Osteocyte (in vitro differentiated cells): ENCODE results near the gene DEPP1. TPM values are rescaled to one million over a fixed set of nuclear protein-coding genes. Genes with fewer than 3 reads are reported as not detected.
"Not testable (repeated sequence)": the region's sequence is repeated elsewhere in the genome, so short reads cannot be mapped to it uniquely, and the experiment has no call there.

Experiments used
- DNase-seq: peaks from one replicate; pipeline ENCODE4 v3.0.0; 2021; ENCODE audit warnings: mixed read lengths; ENCODE audit not compliant: unreplicated experiment; ENCODE audit errors: extremely low spot score
- H3K27ac Mint-ChIP-seq: one replicate; pipeline ENCODE4 v1.8.0; 2021; ENCODE audit warnings: mild to moderate bottlenecking, mixed read lengths; ENCODE audit not compliant: unreplicated experiment
- H3K27me3 Mint-ChIP-seq: one replicate; pipeline ENCODE4 v1.8.0; 2021; ENCODE audit warnings: mixed read lengths; ENCODE audit not compliant: unreplicated experiment
- H3K36me3 Mint-ChIP-seq: one replicate; pipeline ENCODE4 v1.8.0; 2021; ENCODE audit warnings: mixed read lengths; ENCODE audit not compliant: unreplicated experiment
- H3K4me1 Mint-ChIP-seq: one replicate; pipeline ENCODE4 v1.8.0; 2021; ENCODE audit warnings: mixed read lengths; ENCODE audit not compliant: unreplicated experiment
- H3K4me3 Mint-ChIP-seq: one replicate; pipeline ENCODE4 v1.8.0; 2021; ENCODE audit warnings: mild to moderate bottlenecking, moderate library complexity, mixed read lengths; ENCODE audit not compliant: unreplicated experiment
- H3K9me3 Mint-ChIP-seq: one replicate; pipeline ENCODE4 v1.8.0; 2021; ENCODE audit warnings: mixed read lengths; ENCODE audit not compliant: unreplicated experiment
- CTCF ChIP-seq: fragments of 200-600 bp; sonication (generic); IDR thresholded peaks from 2 replicates; pipeline ENCODE4 v1.5.0; 2021; ENCODE audit warnings: antibody characterized with exemption, mild to moderate bottlenecking, moderate library complexity
- long read RNA-seq: library from polyadenylated mRNA; unstranded; transcript quantifications from one replicate; pipeline ENCODE4 v2.0.0, GENCODE V29; 2021
- total RNA-seq: library from RNA; stranded (reverse); gene quantifications from 2 replicates; pipeline ENCODE4 v1.2.1, GENCODE V29; 2021

Gene DEPP1, protein sequence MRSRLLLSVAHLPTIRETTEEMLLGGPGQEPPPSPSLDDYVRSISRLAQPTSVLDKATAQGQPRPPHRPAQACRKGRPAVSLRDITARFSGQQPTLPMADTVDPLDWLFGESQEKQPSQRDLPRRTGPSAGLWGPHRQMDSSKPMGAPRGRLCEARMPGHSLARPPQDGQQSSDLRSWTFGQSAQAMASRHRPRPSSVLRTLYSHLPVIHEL
- 10.3 and 10.4 TPM in 2 replicates for total RNA-seq
- long read RNA-seq, transcript DEPP1-201 (2 exons, 2,120 nt) = major isoform, 5 of 6 reads
- long read RNA-seq, partial matches to known transcripts = 0 of 6 reads
- long read RNA-seq, other reads (novel, unspliced or antisense) = 1 of 6 reads

DNA sequence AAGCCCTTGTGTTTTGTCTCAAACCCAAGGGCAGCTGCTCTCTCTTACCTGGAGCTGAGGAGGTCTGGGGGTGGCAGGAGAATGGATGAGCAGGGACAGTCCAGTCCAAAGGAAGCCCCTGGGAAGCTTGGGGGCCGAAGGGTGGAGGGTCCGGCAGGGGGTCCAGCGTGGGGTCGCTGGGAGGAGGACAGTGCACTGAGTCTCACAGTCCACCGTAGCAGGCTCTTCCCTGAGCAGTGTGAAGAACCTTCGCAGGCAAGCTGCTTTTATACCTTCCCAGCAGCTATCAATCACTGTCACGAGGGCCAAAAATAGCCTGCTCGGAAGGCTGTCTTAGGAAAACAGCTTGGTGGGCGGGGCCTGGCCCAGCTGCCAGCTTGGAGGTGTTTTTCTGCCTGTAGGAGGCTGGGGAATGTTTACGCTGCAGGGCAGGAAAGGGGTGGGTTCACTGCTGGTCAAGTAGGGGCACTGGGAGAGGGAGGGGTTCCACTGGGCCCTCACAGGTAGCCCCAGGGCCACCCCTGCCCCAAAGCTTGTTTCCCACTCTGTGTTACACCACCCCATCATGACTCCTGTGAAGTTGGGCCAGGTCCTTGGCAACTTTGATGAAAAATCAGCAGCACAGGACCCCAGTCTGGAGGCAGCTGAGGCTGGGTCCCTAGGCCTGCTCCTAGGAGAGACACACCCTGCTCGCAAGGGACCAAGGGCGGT, at the start of gene DEPP1:
Gene DEPP1, minus strand, starts transcription at position 240 of the 711 bp plus-strand sequence. CDS start 779 bp downstream, outside the sequence.
- peaks cover 3% of the 10 kb centered on the region for H3K36me3 Mint-ChIP-seq
- H3K4me1 Mint-ChIP-seq = peaks cover 77% of the 10 kb centered on the region
- peak within 1 kb of the TSS; percentile 78 for H3K4me3 Mint-ChIP-seq
- H3K27ac Mint-ChIP-seq = peak within 1 kb of the TSS; percentile 88
- H3K27me3 Mint-ChIP-seq = no peaks in the 10 kb centered on the region
- TF ChIP-seq CTCF = no peak
- H3K9me3 Mint-ChIP-seq = no peaks in the 10 kb centered on the region
- DNase-seq = peak; percentile 91

DNA sequence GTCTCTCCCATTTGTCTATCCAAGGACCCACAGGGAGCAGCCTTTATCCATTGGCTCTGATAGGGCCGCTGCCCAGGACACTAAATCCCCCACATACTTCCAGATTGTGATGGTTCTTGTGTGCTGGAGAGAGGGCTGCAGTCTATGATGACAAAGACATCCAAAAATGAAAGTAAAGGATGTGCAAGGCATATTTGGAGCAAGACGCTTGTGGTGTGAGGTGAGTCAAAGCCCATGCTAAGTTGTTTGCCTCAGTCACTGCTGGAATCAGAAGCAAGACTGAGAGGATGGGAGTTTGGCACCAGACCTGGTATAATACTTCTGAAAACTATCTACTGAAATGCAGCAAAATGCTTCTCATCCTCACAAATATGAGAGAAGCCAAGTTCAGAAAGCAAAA, 44.8 kb upstream of the DEPP1 start:
- no peaks in the 10 kb centered on the region for H3K36me3 Mint-ChIP-seq
- H3K27me3 Mint-ChIP-seq = no peaks in the 10 kb centered on the region
- peaks cover under 1% of the 10 kb centered on the region for H3K9me3 Mint-ChIP-seq
- H3K27ac Mint-ChIP-seq = no peak overlapping the region
- H3K4me3 Mint-ChIP-seq = no peak overlapping the region
- DNase-seq = no peak
- H3K4me1 Mint-ChIP-seq = no peaks in the 10 kb centered on the region
- no peak for TF ChIP-seq CTCF

DNA sequence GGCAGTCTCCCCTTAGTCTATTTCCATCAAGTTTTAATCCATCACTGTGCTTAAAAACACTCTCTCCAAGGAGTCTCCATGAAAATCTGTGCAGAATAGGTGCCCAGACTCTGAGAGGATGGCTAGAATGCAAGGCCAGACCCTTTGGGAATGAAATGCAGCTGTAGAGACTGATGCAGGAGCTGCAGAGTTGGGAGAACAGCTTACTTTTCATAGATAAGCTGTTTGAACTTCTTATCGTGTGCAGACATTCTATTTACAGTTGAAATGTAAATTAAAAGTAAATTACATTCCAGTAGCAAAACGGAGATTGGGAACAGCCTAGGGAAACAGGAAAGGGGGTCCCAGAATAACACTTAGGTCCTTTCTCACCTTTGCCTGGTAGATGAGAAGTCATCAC, 37.0 kb upstream of the DEPP1 start:
- TF ChIP-seq CTCF = no peak
- Mint-ChIP-seq H3K4me3 (no peak overlapping the region), H3K27me3 (peaks cover 8% of the 10 kb centered on the region), H3K36me3 (no peaks in the 10 kb centered on the region), H3K27ac (no peak overlapping the region), H3K4me1 (no peaks in the 10 kb centered on the region), H3K9me3 (peaks cover 7% of the 10 kb centered on the region)
- no peak for DNase-seq

DNA sequence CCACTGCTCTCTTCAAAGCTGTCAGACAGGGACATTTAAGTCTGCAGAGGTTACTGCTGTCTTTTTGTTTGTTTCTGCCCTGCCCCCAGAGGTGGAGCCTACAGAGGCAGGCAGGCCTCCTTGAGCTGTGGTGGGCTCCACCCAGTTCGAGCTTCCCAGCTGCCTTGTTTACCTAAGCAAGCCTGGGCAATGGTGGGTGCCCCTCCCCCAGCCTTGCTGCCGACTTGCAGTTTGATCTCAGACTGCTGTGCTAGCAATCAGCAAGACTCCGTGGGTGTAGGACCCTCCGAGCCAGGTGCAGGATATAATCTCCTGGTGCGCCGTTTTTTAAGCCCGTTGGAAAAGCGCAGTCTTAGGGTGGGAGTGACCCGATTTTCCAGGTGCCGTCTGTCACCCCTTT, 35.9 kb upstream of the DEPP1 start:
- DNase-seq, H3K27me3 Mint-ChIP-seq, H3K27ac Mint-ChIP-seq, H3K36me3 Mint-ChIP-seq, H3K4me1 Mint-ChIP-seq, H3K4me3 Mint-ChIP-seq, H3K9me3 Mint-ChIP-seq: not testable (repeated sequence)

DNA sequence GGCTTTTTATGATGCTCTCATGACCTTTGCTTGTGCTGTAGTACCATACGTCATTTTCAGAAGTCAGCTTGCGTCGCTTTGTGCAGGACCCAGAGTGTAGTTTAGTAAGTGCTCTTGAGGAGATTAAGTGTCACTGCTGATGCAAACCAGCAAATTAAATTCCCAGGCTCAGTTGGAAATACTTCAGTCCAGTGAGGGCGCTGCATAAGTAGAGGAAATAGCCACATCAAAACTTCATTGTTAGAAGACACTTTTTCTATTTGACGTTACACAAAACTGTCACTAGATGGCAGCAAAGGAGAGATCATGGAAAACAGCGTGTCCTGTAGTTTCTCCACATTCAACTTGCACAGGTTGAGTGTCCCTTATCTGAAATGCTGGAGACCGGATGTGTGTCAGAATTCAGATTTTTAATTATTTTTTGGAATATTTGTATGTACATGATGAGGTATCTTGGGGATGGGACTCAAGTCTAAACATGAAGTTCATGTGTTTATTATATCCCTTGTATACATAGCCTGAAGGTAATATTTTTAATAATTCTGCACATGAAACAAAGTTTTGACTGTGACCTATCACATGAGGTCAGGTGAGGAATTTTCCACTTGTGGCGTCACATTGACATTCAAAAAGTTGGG, 30.0 kb upstream of the DEPP1 start:
- Mint-ChIP-seq H3K9me3 (peaks cover 12% of the 10 kb centered on the region), H3K27me3 (no peaks in the 10 kb centered on the region), H3K4me3 (no peak overlapping the region), H3K36me3 (peaks cover 20% of the 10 kb centered on the region), H3K4me1 (no peaks in the 10 kb centered on the region), H3K27ac (no peak overlapping the region)
- TF ChIP-seq CTCF = peak; percentile 88
- no peak for DNase-seq
